ENCODE results near the gene VPS37B.

The VPS37B gene

GRCh38 chr12:122868471-122869177 lies 27.3 kb downstream of the VPS37B start:
- no peak for DNase-seq (ENCODE audit: insufficient read length)
- FAIRE-seq, result no peak
- TF ChIP-seq POLR2A (IDR thresholded peaks at IDR 0.05; ENCODE audit: low read depth, low read length) (no peak), POLR2AphosphoS5 (IDR thresholded peaks at IDR 0.05; ENCODE audit: low read depth, low read length) (no peak), TAF1 (IDR thresholded peaks at IDR 0.05; ENCODE audit: borderline replicate concordance, low read depth, low read length) (no peak)

GRCh38 chr12:122867691-122868461 lies 28.0 kb downstream of the VPS37B start:
- TF ChIP-seq POLR2A (IDR thresholded peaks at IDR 0.05; ENCODE audit: low read depth, low read length) (no peak), TAF1 (IDR thresholded peaks at IDR 0.05; ENCODE audit: borderline replicate concordance, low read depth, low read length) (no peak), POLR2AphosphoS5 (IDR thresholded peaks at IDR 0.05; ENCODE audit: low read depth, low read length) (no peak)
- no peak for FAIRE-seq
- peak; percentile 20 for DNase-seq (ENCODE audit: insufficient read length)

GRCh38 chr12:122866950-122867607 lies 28.8 kb downstream of the VPS37B start:
- FAIRE-seq, result no peak

GRCh38 chr12:122866379-122866778 lies 29.5 kb downstream of the VPS37B start:
- FAIRE-seq, result no peak
- peak; percentile 14 for DNase-seq (ENCODE audit: insufficient read length)
- TF ChIP-seq POLR2A (IDR thresholded peaks at IDR 0.05; ENCODE audit: low read depth, low read length), result no peak
- TF ChIP-seq TAF1 (IDR thresholded peaks at IDR 0.05; ENCODE audit: borderline replicate concordance, low read depth, low read length), result no peak
- no peak for TF ChIP-seq POLR2AphosphoS5 (IDR thresholded peaks at IDR 0.05; ENCODE audit: low read depth, low read length)

More at GRCh38 chr12:122866950-122867607, 28.8 kb downstream of the VPS37B start:
- DNase-seq (ENCODE audit: insufficient read length), result peak; percentile 22
- no peak for TF ChIP-seq TAF1 (IDR thresholded peaks at IDR 0.05; ENCODE audit: borderline replicate concordance, low read depth, low read length)
- no peak for TF ChIP-seq POLR2A (IDR thresholded peaks at IDR 0.05; ENCODE audit: low read depth, low read length)
- TF ChIP-seq POLR2AphosphoS5 (IDR thresholded peaks at IDR 0.05; ENCODE audit: low read depth, low read length), result no peak

GRCh38 chr12:122865268-122866231 lies 30.4 kb downstream of the VPS37B start:
- FAIRE-seq (no peak), DNase-seq (ENCODE audit: insufficient read length) (peak; percentile 37)
- TF ChIP-seq TAF1 (IDR thresholded peaks at IDR 0.05; ENCODE audit: borderline replicate concordance, low read depth, low read length) (no peak), POLR2A (IDR thresholded peaks at IDR 0.05; ENCODE audit: low read depth, low read length) (no peak), POLR2AphosphoS5 (IDR thresholded peaks at IDR 0.05; ENCODE audit: low read depth, low read length) (no peak)

GRCh38 chr12:122864894-122865253 lies 31.1 kb downstream of the VPS37B start:
- TF ChIP-seq POLR2AphosphoS5 (IDR thresholded peaks at IDR 0.05; ENCODE audit: low read depth, low read length) (no peak), POLR2A (IDR thresholded peaks at IDR 0.05; ENCODE audit: low read depth, low read length) (no peak), TAF1 (IDR thresholded peaks at IDR 0.05; ENCODE audit: borderline replicate concordance, low read depth, low read length) (no peak)
- FAIRE-seq (no peak), DNase-seq (ENCODE audit: insufficient read length) (no peak)

- TF ChIP-seq TAF1 (IDR thresholded peaks at IDR 0.05; ENCODE audit: borderline replicate concordance, low read depth, low read length) (no peak), POLR2AphosphoS5 (IDR thresholded peaks at IDR 0.05; ENCODE audit: low read depth, low read length) (no peak), POLR2A (IDR thresholded peaks at IDR 0.05; ENCODE audit: low read depth, low read length) (no peak)
- FAIRE-seq (no peak), DNase-seq (ENCODE audit: insufficient read length) (no peak)
Observed at GRCh38 chr12:122862872-122863701, 32.8 kb downstream of the VPS37B start.

- TF ChIP-seq TAF1 (IDR thresholded peaks at IDR 0.05; ENCODE audit: borderline replicate concordance, low read depth, low read length), result no peak
- TF ChIP-seq POLR2A (IDR thresholded peaks at IDR 0.05; ENCODE audit: low read depth, low read length), result no peak
- no peak for TF ChIP-seq POLR2AphosphoS5 (IDR thresholded peaks at IDR 0.05; ENCODE audit: low read depth, low read length)
- FAIRE-seq, result no peak
- DNase-seq (ENCODE audit: insufficient read length), result no peak
Observed at GRCh38 chr12:122862110-122862634, 33.8 kb downstream of the VPS37B start.

GRCh38 chr12:122861587-122861970 lies 34.3 kb downstream of the VPS37B start:
- no peak for DNase-seq (ENCODE audit: insufficient read length)
- FAIRE-seq, result no peak
- TF ChIP-seq TAF1 (IDR thresholded peaks at IDR 0.05; ENCODE audit: borderline replicate concordance, low read depth, low read length) (no peak), POLR2AphosphoS5 (IDR thresholded peaks at IDR 0.05; ENCODE audit: low read depth, low read length) (no peak), POLR2A (IDR thresholded peaks at IDR 0.05; ENCODE audit: low read depth, low read length) (no peak)

Data from GM12892 (cell line).